Dermis blood vessel endothelial cell (primary cell): ENCODE results near the gene ZKSCAN1. TPM values are rescaled to one million over a fixed set of nuclear protein-coding genes. Genes with fewer than 3 reads are reported as not detected.
"Not testable (repeated sequence)": the region's sequence is repeated elsewhere in the genome, so short reads cannot be mapped to it uniquely, and the experiment has no call there.

Source experiments
- DNase-seq: peaks from one replicate; pipeline ENCODE4 v3.0.0; 2010
- total RNA-seq: library from RNA; depleted of rRNA; stranded (reverse); fragments of >200 nt; gene quantifications from 2 replicates; pipeline ENCODE4 v1.2.3, GENCODE V29; 2014

Gene ZKSCAN1
- total RNA-seq: 42.6 and 50.9 TPM in 2 replicates

DNA sequence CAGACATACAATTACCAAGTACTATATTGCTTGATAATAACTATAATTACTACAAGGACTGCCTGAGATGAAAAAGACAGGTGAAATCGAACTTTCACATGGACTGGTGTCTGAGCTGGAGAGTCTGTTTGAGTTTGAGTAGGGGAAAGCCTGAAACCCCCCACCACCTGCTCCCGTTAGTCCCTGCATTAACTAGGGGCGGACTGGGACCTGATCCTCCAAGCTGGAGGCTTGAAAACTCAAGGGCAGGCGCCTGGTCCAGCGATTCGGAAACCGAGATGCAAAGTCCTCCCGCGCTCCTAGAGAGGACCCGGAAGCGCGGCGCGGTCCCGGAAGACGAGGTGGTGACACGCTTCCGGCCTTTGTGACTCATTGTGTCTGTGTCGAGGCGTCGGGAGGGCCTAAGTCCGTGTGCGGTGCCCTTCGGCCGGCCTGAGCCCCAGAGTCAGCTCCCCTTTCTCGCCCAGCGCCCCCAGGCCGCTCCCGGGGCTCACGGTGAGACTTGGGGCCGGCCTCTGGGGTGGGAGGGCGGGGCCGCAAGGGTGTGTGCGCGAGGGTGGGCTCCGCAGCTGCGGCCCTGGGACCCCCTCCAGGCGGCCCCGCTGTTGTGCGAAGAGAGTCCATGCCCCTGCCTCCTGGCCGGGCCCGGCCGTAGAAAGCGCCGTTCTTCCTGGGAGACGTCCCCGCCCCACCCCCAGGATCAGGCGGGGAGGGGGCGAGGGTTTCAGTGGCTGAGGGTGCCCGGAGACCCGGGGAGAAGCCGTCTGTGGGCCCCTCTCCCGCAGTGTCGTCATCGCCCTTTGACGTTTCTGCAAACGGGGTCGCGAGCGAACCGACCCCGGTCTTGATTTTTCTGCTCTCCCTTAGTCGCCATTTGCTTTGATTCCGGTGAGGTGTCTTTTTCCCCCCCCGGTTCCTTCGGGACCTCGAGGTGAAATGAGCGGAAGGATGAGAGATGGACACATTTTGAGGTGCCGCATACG is at the start of gene ZKSCAN1:
ZKSCAN1 (plus strand) TSS at position 365 of the 983 bp plus-strand sequence. CDS start 7,911 bp downstream, outside the sequence.
- peak; percentile 97 for DNase-seq

DNA sequence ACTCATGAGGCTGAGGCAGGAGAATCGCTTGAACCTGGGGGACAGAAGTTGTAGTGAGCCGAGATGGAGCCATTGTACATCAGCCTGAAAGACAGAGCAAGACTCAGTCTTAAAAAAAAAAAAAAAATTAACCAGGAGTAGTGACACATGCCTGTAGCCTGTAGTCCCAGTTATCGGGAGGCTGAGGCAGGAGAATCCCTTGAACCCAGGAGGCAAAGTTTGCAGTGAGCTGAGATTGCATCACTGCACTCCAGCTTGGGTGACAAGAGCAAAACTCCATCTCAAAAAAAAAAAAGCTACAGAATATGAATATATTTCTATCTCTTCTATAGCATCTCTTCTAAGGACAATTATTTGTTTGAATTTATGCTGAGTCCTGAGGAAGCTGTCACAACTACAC is 46.1 kb upstream of the ZKSCAN1 start:
- DNase-seq: no peak

DNA sequence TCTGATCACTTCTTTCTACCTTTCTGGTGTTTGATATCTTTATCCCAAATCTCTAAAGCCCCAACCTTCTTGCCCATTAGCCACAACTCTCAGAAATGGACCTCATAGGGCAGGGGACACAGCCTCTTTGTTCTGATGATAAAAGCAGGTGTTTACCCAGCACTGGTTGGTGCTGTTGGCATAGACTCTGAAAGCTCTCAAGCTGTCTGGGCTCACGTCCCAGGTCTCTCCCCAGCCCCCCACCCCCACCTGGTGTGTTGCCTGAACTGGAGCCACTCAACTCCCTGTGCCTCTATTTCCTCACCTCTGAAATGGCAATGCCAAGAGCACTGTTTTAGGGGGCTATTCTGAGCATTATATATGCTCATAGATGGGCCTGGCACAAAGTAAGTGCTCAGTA is 45.6 kb upstream of the ZKSCAN1 start:
- not testable (repeated sequence) for DNase-seq

DNA sequence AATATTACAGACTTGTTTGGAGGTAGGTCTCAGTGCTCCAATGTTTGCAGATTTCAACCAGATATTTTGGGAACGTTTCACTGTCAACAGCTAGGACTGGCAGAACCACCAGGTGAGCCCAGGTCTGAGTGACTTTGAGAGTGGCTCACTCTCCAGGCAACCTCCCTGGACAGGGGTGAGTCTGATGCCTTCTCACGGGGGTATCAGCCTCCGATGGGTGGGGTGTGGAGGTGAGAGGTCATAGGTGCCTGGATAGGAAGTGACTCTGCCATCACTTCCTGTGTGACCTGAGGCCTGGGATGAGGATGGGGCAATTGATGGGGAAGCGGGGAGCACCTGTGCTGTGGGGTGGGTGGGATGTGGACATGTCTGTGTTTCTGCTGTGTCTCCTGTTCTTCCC is 44.2 kb upstream of the ZKSCAN1 start:
- DNase-seq: no peak

DNA sequence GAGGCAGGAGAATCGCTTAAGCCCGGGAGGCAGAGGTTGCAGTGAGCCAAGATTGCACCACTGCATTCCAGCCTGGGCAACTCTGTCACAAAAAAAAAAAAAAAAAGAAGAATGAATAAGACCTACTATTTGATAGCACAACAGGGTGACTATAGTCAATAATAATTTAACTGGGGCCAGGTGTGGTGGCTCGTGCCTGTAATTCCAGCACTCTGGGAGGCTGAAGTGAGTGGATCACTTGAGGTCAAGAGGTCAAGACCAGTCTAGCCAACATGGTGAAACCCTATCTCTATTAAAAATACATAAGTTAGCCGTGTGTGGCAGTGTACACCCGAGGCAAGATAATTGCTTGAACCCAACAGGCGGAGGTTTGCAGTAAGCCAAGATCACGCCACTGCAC is 41.6 kb upstream of the ZKSCAN1 start:
- DNase-seq: not testable (repeated sequence)

DNA sequence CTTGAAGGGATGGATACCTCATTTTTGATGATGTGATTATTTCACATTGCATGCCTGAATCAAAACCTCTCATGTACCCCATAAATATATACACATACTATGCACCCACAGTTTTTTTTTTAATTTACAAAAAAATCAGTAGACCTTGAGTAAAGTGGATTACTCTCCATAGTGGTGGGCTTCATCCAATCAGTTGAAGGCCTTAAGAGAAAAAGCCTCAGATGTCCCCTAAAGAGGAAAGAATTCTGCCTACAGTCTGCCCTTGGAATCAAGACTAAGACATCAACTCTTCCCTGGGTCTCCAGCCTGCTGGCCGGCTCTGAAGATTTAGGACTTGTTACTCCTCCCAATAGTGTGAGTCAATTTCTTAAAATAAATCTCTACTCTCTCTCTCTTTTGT is 40.7 kb upstream of the ZKSCAN1 start:
- no peak for DNase-seq

DNA sequence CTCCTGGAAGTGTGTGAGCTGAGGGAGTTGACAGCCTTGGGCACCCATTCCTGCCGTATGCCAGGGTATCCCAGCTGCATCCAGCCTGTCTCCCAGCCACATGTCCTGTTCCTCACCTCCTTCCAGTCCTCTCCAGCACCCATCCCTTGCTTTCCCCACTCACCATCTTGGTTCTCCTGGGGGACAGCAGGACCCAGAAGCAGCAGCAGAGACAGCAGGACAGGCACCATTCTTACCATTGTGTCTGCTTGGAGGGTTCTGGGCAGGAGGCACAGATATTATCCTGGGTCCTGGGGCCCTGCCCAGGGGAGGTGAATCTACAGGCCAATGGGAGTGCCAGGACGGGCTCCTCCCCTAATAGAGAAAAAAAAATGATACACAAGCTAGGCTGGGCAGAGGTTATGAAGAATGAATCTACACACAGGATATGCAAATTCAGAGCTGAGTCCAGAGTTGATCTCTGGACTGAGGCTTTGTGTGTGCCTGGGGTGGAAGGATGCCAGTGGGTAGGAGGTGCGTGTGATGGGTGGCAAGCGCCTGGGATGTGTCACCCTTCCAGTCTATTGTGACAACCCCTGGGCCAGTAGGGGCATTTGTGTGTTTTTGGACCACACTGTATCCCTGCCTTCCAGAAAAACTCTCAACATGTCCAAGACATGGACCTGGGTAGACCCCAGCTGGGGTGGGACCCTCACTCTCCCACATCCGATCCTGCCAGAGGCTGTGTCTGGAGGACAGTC is 39.4 kb upstream of the ZKSCAN1 start, which contains the start of gene AZGP1:
AZGP1 (minus strand) TSS at position 250 of the 740 bp plus-strand sequence; CDS start at position 239, 11 bp downstream.
- DNase-seq: no peak

DNA sequence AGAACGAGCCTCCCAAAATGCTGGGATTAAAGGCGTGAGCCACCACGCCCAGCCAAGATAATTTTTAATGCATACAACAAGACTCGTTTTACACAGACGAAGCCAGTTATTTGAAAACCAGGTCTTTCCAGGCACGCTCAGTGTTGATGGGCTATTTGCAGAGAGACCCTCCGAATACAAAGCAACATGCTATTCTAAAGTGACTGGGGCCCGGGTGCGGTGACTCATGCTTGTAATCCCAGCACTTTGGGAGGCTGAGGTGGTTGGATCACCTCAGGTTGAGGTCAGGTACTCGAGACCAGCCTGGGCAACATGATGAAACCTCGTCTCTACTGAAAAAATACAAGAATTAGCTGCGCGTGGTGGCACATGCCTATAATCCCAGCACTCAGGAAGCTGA is 38.8 kb upstream of the ZKSCAN1 start:
- no peak for DNase-seq

DNA sequence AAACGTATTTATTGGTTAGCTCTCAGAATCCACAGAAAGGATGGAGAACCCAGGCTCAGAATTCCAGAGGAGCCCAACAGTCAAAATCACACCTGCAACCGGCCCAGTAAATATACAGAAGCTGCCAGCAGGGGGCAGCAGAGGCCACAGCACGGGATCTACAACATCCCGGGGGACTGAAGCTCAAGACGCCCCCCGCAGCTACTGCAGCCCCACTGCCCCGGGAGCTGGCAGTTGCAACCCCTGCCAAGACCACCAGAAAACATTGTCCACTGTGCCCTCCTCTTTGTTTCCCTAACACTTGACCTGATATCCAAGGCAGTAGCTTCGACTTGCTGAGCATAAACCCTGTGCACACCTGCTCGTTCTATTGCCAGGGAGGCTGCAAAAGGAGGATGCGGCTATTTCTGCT is 35.6 kb upstream of the ZKSCAN1 start:
- DNase-seq: peak; percentile 49

DNA sequence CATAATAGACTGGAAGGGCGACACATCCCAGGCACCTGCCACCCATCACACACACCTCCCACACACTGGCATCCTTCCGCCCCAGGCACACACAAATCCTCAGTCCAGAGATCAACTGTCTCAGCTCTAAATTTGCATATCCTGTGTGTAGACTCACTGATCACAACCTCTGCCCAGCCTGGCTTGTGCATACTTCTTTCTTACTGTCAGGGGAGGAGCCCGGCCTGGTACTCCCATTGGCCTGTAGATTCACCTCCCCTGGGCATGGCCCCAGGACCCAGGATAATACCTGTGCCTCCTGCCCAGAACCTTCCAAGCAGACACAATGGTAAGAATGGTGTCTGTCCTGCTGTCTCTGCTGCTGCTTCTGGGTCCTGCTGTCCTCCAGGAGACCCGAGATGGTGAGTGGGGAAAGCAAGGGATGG is 34.9 kb upstream of the ZKSCAN1 start:
- DNase-seq: not testable (repeated sequence)

DNA sequence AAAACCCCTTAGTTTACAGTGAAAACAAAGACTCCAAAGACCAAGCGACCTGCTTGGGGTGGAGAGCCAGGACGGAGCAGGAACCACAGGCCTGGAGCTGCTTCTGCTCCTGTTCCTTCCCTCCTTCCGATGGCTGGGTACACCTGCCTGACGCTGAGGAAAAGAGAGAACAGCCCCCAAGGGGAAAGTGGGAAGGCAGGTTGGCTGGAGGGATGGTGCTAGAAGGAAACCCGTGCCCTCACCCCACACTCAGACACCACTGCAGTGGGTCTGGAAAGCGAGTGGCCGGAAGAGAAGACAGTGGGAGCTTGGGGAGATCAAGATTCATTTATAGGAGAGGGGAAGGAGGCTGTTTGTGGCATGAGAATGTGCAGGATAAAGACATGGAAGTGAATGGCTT is 34.3 kb upstream of the ZKSCAN1 start:
- DNase-seq: not testable (repeated sequence)

DNA sequence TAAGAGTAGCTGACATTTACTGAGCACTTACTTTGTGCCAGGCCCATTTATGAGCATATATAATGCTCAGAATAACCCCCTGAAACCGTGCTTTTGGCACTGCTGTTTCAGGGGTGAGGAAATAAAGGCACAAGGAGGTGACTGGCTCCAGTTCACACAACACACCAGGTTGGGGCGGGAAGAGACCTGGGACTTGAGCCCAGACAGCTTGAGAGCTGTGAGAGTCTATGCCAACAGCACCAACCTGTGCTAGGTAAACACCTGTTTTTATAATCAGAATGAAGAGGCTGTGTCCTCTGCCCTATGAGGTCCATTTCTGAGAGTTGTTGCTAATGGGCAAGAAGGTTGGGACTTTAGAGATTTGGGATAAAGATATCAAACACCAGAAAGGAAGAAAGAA is 30.8 kb upstream of the ZKSCAN1 start:
- DNase-seq: no peak

DNA sequence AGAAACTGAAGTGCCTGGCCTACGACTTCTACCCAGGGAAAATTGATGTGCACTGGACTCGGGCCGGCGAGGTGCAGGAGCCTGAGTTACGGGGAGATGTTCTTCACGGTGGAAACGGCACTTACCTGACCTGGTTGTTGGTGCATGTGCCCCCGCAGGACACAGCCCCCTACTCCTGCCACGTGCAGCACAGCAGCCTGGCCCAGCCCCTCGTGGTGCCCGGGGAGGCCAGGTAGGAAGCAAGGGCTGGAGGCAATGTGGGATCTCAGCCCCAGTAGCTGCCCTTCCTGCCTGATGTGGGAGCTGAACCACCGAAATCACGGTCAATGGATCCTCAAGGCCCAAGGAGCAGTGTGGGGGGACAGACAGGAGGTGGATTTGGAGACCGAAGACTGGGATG is 28.1 kb upstream of the ZKSCAN1 start:
- not testable (repeated sequence) for DNase-seq

DNA sequence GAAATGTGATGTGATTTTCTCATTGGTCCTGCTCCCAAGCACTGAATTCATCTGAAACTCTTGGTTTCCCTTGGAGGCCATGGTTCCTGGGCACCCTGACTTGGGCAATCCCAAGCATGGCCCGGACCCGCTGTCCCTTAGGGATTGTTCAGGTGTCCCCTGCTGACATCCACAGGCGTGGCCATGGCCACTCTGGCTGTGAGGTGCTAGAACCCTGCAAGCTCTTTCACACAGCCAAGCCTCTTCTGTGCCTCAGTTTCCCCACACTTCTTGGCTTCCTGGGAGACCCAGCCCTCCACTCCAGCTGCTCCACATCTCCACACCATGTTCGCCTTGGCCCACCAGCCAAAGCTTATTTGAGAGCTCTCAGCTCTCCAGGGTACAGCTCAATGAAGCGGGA is 27.6 kb upstream of the ZKSCAN1 start:
- no peak for DNase-seq

DNA sequence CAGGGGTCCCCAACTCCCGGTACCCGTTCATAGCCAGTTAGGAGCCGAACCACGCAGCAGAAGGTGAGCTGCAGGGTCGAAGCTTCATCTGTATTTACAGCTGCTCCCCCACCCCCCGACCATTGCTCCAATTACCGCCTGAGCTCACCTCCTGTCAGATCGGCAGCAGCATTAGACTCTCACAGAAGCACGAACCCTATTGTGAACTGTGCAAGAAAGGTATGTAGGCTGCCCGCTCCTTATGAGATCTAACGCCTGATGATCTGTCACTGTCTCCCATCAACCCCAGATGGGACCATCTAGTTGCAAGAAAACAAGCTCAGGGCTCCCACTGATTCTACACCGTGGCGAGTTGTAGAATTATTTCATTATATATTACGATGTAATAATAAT is 24.9 kb upstream of the ZKSCAN1 start:
- DNase-seq: peak; percentile 14

DNA sequence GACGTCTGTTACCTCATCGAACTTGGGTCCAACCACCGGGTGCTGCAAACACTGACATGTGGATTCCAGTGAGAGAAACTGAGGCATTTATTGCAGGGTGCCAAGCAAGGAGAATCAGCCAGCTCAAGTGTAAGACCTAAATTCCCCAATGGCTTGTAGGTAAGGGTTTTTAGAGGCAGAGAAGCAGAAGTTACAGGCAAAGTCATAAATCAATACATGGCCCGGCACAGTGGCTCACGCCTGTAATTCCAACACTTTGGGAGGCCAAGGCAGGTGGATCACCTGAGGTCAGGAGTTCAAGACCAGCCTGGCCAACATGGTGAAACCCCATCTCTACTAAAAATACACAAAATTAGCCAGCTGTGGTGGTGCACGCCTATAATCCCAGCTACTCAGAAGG is 23.9 kb upstream of the ZKSCAN1 start:
- not testable (repeated sequence) for DNase-seq

DNA sequence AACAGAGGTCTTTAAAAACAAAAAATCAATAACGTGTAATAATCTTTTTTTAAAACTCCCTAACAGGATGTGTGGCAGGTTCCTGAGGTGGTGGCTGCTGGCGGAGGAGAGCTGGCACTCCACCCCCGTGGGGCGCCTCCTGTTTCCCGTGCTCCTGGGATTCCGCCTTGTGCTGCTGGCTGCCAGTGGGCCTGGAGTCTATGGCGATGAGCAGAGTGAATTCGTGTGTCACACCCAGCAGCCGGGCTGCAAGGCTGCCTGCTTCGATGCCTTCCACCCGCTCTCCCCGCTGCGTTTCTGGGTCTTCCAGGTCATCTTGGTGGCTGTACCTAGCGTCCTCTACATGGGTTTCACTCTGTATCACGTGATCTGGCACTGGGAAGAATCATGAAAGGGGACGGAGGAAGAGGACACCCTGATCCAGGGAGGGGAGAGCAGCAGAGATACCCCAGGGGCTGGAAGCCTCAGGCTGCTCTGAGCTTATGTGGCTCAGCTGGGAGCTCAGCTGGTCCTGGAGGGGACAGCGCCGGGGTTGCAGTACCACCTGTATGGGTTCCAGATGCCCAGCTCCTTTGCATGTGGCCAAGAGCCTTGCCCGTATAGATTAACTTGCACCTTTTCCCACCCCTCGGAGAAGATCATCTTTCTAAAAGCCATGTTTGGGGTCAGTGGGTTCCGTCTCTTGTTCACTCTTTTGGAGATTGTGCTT is 22.9 kb upstream of the ZKSCAN1 start:
- no peak for DNase-seq

DNA sequence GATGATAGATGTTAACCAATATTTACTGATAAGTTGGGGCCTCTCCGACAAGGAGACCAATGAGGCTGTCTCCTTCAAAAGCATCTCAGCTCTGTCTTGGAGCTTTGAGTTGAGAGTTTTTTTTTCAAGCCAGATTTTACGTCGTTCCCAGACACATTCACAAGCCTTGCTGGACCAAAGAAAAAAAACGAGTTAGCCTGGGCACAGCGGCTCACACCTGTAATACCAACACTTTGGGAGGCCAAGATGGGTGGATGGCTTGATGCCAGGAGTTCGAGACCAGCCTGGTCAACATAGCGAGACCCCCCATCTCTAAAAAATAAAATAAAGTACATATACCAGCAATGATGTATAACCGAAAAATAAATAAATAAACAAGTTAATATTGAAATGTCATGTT is 20.6 kb upstream of the ZKSCAN1 start:
- no peak for DNase-seq

DNA sequence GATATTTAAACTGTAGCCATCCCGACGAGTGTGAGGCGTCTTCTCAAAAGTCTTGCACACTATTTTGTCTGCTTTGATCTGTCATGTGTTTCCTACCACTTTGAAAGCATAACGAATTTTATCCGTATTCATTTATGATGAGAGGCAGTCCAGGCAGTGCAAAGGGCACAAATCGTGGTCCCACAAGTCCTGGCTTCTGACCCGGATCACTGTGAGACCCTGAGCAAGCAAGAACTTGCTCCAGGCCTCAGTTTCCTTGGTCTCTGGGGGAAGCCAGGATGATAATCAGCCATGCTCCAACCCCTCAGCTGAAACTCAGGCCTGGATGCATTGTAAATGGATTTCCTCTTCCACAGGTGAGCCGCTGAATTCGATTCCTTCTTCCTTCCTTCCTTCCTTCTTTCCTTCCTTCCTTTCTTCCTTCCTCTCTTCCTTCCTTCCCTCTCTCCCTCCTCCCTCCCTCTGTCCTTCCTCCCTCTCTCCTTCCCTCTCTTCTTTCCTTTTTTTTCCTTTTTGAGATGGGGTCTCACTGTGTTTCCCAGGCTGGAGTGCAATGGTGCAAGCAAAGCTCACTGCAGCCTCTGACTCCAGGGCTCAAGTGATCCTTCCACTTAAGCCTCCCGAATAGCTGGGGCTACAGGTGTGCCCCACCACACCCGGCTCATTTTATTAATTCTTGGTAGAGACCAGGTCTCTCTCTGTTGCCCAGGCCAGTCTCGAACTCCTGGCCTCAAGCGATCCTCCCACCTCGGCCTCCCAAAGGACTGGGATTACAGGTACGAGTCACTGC is 18.4 kb upstream of the ZKSCAN1 start:
- DNase-seq: no peak

DNA sequence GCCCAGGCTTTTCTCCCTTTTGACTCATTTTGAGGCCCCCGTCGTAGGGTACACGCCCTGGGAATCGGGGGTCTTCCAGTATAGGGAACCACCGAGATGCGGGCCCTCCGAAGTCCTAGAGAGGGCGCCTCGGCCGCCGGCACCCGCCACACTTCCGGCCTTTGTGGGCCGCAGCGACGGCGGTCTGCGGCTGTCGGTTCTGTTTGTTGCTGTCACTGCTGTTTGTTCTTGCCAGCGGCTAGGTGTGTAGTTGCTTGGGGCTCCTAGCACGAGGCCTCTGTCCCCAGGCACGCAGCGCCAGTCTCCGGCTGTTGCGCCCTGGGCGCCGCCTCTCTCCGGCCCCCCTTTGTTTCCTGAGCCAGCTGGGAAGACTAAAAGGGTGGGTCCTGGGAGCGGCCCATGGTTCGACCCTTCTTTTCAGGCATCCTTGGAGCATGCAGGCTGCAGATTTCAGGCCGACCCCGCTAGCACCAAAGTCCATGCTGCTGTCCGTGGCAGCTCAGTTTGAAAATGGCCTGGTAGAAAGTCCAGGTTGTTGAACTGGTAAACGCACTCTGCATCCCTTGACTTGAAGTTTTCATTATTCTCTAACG is 17.8 kb upstream of the ZKSCAN1 start:
- peak; percentile 68 for DNase-seq

DNA sequence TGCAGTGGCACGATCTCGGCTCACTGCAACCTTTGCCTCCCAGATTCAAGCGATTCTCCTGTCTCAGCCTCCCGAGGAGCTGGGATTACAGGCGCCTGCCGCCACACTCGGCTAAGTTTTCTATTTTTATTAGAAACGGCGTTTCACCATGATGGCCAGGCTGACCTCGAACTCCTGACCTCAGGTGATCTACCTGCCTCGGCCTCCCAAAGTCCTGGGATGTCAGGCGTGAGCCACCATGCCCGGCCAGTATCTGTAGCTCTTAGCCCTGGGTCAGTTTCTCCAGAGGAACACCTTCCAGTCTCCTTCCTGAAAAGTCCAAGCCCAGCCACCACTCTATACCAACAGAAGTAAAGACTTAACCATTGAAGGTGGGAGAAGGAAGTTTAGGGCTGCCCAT is 15.2 kb upstream of the ZKSCAN1 start:
- DNase-seq: no peak
